ENCODE measurements around the gene TMEM97. TPM values are rescaled to one million over a fixed set of nuclear protein-coding genes. Genes with fewer than 3 reads are reported as not detected.

TMEM97 gene
- total RNA-seq, 1 donor from 2014 or later, result 28.5 TPM

DNA sequence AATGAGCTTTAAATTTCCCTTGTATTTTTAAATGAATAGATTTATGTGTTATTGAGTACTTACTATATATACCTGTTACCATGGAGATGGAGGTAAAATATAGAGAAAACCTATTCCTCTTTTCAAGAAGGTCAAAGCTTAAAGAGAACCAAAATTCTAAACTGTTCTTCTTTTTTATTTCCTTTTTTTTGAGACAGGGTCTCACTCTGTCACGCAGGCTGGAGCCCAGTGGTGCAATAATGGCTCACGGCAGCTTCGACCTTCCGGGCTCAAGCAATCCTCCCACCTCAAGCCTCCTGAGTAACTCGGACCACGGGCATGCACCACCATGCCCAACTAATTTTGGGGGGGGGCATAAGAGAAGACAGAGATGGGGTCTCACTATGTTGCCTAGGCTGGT is 25.0 kb upstream of the TMEM97 start:
- TF ChIP-seq, protein P1, sequence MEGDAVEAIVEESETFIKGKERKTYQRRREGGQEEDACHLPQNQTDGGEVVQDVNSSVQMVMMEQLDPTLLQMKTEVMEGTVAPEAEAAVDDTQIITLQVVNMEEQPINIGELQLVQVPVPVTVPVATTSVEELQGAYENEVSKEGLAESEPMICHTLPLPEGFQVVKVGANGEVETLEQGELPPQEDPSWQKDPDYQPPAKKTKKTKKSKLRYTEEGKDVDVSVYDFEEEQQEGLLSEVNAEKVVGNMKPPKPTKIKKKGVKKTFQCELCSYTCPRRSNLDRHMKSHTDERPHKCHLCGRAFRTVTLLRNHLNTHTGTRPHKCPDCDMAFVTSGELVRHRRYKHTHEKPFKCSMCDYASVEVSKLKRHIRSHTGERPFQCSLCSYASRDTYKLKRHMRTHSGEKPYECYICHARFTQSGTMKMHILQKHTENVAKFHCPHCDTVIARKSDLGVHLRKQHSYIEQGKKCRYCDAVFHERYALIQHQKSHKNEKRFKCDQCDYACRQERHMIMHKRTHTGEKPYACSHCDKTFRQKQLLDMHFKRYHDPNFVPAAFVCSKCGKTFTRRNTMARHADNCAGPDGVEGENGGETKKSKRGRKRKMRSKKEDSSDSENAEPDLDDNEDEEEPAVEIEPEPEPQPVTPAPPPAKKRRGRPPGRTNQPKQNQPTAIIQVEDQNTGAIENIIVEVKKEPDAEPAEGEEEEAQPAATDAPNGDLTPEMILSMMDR (conservative IDR thresholded peaks at IDR 0.05; ENCODE audit: low read depth, low read length), result no peak
- no peak overlapping the region for H3K4me3 ChIP-seq (ENCODE audit: low read depth, low read length)
- no peak for DNase-seq (ENCODE audit: low read depth)

DNA sequence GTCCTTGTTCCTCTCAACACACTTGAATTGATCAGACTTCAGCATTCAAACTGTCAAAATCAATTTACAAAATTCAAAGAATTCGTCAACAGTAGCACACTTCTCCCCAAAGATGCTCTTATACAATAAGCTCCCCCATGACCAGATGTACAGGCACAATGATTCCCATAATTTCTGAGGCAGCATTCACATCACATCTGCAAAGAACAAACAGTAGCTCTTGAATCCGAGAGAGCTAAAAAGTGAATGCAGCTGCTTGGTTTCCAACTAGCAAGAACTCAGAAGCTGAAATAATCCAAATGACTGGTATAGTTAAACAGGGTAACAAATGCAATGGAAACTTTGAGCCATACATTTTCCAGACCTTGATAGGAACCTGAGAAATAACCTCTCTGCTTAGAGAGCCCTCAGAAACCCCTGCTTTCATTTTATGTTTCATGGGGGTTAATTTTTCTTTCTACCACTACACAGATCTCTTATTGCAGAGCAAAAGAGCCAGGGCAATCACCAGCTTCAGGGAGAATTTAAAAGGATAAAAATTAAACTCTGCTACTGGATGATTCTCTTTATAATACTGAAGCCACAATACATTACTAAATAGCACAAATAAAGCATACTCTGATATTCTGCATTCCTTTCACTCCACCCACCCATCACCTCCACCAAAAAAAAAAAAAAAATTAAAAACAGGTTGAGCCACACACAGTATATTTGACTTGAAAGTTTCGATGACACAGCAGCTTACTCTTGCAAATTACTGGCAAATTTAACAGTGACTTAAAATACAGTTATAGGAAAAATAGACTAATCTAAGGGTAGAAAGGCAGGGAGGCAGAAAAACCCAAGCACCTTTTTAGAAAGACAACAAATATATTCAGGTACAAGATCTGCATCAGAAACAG is 23.1 kb upstream of the TMEM97 start:
- DNase-seq (ENCODE audit: low read depth), result no peak
- H3K4me3 ChIP-seq (ENCODE audit: low read depth, low read length), result no peak overlapping the region
- TF ChIP-seq, protein P1 (conservative IDR thresholded peaks at IDR 0.05; ENCODE audit: low read depth, low read length), result no peak

DNA sequence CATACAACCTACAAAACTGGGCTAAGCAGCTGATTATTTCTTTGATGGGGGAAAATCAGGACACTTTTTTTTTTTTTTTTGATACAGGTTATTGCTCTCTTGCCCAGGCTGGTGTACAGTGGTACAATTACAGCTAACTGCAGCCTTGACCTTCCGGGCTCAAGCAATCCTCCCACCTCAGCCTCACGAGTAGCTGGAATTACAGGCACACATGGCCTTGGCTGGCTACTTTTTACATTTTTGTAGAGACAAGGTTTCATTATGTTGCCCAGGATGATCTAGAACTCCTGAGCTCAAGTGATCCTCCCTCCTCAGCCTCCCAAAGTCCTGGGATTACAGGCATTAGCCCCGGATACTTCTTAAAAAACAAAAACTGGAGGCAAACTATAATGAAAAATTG is 20.6 kb upstream of the TMEM97 start:
- TF ChIP-seq, protein P1 (conservative IDR thresholded peaks at IDR 0.05; ENCODE audit: low read depth, low read length), result no peak
- DNase-seq (ENCODE audit: low read depth), result no peak
- no peak overlapping the region for H3K4me3 ChIP-seq (ENCODE audit: low read depth, low read length)

DNA sequence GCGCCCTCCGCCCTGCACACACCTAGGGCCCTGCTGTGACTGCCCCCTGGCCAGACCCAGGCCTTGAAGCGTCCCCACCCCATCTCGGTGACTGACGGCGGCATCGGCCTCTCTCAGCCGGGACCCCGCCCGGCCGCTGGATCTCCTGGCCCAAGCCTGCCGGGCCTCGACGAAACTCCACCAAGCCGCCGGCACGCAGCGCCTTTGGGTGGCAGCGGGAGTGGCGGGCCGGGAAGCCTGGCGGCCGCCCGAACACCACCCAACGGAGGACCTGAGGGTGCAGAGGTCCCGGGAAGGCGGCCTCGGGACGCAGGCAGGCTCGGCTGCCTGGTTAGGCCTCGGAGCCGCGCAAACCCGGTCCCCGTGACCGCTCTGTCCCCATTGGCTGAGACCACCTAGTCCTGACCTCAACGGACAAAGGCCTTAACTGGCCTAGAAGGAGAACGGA is 12.0 kb upstream of the TMEM97 start:
- TF ChIP-seq, protein P1 (conservative IDR thresholded peaks at IDR 0.05; ENCODE audit: low read depth, low read length), result no peak
- no peak overlapping the region for H3K4me3 ChIP-seq (ENCODE audit: low read depth, low read length)
- no peak for DNase-seq (ENCODE audit: low read depth)

DNA sequence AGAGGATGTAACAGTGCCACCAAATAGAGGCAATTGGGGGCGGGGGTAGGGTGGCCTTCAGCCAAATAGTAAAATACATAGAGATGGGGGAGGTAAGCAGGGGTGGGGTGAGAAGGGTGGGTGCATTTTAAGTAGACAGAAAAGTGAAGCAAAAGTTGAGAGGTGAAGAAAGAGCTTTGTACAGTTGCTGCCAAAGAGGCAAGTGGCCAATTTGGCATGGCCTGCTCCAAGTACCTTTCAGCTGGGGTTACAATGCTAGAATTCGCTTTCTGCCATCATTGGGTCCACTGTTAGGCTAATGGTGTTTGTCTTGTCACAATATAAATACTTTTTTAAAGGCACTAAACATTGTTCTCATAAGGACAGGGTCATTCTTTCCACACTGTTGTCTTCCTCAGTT is 5.2 kb upstream of the TMEM97 start:
- H3K4me3 ChIP-seq (ENCODE audit: low read depth, low read length), result no peak overlapping the region
- TF ChIP-seq, protein P1 (conservative IDR thresholded peaks at IDR 0.05; ENCODE audit: low read depth, low read length), result no peak
- no peak for DNase-seq (ENCODE audit: low read depth)

DNA sequence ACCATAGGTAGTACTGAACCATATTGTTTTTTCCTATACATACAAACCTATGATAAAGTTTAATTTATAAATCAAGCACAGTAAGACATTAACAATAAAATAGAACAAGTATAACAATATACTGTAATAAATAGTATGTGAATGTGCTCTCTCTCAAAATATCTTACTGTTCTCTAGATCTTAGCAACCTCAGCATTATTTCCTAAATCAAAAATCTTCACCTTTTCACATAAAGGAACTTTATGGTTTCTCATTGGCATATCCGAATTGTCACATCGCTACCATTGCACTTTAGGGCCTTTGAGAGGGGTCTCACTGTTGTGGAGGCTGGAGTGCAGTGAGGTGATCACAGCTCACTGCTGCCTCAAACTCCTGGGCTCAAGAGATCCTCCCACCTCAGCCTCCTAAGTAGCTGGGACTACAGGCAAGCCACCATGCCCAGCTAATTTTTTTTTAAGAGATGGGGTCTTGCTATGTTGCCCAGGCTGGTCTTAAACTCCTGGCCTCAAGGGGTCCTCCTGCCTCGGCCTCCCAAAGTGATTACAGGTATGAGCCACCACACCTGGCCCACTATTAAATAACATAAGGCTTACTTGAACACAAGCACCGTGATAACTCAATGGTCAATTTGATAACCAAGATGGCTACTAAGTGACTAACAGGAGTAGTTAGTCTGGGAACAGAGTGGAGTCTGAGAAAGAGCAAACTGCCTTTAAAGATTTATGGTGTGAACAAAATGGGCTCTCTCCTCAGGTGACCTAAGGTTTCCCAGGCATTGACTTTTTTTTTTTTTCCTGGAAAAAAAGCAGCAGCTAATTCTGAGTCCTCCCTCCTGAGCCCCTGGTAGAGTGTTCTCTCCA is 2.9 kb upstream of the TMEM97 start:
- no peak overlapping the region for H3K4me3 ChIP-seq (ENCODE audit: low read depth, low read length)
- DNase-seq (ENCODE audit: low read depth), result no peak
- TF ChIP-seq, protein P1 (conservative IDR thresholded peaks at IDR 0.05; ENCODE audit: low read depth, low read length), result no peak
